ENCODE data around the gene PAM.

PAM gene

DNA sequence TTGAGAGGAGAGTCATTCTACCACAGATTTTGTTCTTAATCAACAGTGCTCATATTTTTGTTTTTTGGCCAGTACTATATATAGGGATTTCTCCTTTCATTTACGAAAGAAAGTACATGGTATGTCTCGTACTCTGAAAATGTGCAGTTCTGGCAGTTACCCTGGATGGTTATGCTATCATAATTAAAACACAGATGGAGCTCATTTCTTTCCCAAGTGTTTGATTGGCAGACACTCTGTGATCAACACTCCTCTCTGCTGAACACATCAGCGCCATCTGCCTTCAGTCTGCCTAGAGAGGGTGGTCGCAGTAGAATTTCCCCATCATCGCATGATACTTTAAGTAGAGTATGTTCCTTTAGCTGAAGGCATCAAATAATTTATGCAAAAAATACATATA, 64.5 kb downstream of the PAM start:
- DNase-seq (ENCODE audit: low spot score): no peak
- CTCF ChIA-PET: interaction anchor here (0.6 kb wide), 1 partner anchor 13 kb away, joined by 3 read pairs; no protein-coding TSS in a partner anchor
- POLR2A ChIA-PET (ENCODE audit: low non-redundant PET): no interaction called here
- no peak overlapping the region for H3K27ac ChIP-seq
- TF ChIP-seq, protein P1, sequence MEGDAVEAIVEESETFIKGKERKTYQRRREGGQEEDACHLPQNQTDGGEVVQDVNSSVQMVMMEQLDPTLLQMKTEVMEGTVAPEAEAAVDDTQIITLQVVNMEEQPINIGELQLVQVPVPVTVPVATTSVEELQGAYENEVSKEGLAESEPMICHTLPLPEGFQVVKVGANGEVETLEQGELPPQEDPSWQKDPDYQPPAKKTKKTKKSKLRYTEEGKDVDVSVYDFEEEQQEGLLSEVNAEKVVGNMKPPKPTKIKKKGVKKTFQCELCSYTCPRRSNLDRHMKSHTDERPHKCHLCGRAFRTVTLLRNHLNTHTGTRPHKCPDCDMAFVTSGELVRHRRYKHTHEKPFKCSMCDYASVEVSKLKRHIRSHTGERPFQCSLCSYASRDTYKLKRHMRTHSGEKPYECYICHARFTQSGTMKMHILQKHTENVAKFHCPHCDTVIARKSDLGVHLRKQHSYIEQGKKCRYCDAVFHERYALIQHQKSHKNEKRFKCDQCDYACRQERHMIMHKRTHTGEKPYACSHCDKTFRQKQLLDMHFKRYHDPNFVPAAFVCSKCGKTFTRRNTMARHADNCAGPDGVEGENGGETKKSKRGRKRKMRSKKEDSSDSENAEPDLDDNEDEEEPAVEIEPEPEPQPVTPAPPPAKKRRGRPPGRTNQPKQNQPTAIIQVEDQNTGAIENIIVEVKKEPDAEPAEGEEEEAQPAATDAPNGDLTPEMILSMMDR (conservative IDR thresholded peaks at IDR 0.05; ENCODE audit: low read depth): no peak

DNA sequence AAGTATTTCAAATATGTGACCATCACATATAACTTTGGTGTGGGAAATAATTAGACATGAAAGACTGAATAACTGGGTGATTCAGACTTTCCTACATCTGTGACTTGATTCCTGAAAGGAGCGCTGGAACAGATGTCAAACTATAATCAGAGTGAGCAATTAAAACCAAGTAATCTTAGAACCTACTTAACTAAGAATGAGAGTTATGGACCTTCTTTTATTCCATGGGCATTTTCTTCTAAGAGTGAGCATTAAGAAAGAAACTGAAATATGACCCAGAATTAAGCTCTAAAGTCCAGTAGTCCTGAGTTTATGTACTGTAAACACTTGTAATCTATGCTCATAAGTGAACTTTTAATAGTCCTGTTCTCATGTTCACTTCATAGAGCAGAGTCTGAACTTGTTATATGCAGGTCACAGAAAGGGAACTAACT, 68.4 kb downstream of the PAM start:
- no peak overlapping the region for H3K27ac ChIP-seq
- DNase-seq (ENCODE audit: low spot score): no peak
- CTCF ChIA-PET: no interaction called here
- TF ChIP-seq, protein P1 (conservative IDR thresholded peaks at IDR 0.05; ENCODE audit: low read depth): no peak
- POLR2A ChIA-PET (ENCODE audit: low non-redundant PET): no interaction called here

DNA sequence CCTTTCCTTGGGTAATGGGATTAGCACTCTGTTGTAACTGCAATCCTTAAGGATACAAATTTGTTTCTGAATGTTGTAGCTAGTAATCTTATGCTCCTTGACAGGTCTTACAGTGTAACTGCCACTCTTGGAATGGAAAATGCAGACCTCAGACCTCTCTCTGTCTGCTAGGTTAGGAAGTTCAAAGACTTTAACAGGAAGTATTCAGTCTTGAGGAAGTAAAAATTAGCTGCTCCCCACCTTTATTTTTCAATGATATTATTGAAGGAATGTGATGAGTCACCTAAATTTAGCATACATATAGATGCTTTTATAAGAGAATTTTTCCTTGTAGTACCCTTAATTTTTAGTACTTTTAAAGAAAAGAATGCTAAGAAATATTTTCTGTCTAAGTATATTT, 71.5 kb downstream of the PAM start:
- CTCF ChIA-PET: no interaction called here
- H3K27ac ChIP-seq: no peak overlapping the region
- no peak for DNase-seq (ENCODE audit: low spot score)
- POLR2A ChIA-PET (ENCODE audit: low non-redundant PET): no interaction called here
- TF ChIP-seq, protein P1 (conservative IDR thresholded peaks at IDR 0.05; ENCODE audit: low read depth): no peak

DNA sequence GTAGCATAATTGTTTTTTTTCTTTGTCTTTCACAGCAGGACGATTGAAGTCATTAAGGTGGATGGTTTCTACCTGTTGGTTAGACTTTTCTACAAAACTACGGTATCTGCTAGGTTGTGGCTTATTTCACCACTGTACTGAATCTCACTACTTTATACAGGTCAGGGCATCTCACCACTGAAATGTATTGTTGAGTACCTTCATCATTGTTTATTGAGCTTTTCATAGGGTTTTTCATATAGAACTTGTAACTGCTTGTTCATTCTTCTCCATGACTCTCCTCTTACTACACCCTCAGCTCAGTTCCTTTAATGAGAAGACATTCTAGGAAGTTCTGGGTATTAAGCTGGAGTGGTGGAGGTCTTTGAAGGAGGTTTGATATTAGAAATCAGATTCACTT, 75.1 kb downstream of the PAM start:
- no peak for DNase-seq (ENCODE audit: low spot score)
- ChIA-PET POLR2A (ENCODE audit: low non-redundant PET) (no interaction called here), CTCF (no interaction called here)
- no peak overlapping the region for H3K27ac ChIP-seq
- TF ChIP-seq, protein P1 (conservative IDR thresholded peaks at IDR 0.05; ENCODE audit: low read depth): no peak

DNA sequence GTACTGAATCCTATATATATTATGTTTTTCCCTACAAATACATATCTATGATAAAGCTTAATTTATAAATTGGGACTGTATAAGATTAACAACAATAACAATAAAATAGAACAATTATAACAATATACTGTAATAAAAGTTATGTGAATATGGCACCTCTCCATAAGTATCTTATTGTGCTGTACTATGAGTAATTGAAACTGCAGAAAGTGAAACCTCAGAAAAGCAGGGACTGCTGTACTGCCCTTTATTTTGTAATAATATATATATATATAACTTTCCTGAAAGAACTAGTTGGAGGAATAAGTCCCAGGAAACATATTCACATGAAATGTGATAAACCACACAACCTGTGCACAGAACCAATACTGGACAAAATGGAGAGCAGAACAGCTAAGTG, 77.3 kb downstream of the PAM start:
- DNase-seq (ENCODE audit: low spot score): no peak
- TF ChIP-seq, protein P1 (conservative IDR thresholded peaks at IDR 0.05; ENCODE audit: low read depth): no peak
- ChIA-PET POLR2A (ENCODE audit: low non-redundant PET) (no interaction called here), CTCF (interaction anchor here (0.7 kb wide), 1 partner anchor 97 kb away, joined by 3 read pairs; no protein-coding TSS in a partner anchor)
- no peak overlapping the region for H3K27ac ChIP-seq

DNA sequence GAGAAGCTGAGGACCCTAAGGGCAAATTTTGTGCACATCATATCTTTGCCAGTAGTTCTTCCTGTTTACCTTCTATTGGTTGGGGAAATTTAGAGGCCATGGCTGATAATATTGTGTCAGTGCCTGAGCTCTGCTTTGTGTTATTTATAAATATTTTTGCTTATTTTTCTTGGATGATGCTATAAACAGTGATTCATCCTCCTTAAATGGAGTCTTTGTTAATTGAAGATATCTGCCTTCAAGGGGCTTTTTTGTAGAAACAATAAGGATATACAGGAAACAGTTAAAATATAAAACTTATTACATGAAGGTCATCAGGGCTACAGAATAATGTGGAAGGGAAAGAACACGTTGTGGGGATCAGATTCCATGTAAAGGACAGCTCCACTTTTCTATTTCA, 78.0 kb downstream of the PAM start:
- no peak overlapping the region for H3K27ac ChIP-seq
- no peak for DNase-seq (ENCODE audit: low spot score)
- CTCF ChIA-PET: no interaction called here
- POLR2A ChIA-PET (ENCODE audit: low non-redundant PET): no interaction called here
- TF ChIP-seq, protein P1 (conservative IDR thresholded peaks at IDR 0.05; ENCODE audit: low read depth): no peak

DNA sequence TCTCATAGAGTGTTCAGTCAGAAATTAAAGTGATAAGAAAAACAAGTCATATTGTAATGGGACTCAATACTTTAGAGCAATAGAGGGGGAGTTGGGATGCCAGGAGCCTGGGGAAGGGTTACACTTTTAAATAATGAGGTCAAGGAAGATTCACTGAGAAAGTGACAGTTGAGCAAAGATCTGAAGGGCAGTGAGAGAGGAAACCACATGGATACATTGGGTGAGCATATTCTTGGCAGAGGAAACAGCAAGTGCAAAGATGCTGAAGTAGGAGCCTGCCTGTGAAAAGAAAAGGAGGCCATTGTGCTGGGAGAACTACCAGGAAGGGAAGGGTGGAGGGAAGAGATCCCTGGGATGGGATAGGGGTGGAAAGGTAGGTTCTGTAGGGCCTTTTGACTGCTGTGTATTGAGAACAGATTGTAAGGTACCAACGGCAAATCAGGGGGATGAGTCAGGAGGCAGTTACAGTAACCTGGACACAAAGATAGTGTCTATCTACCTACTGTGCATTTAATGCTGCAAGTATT, 79.4 kb downstream of the PAM start:
- ChIA-PET POLR2A (ENCODE audit: low non-redundant PET) (no interaction called here), CTCF (no interaction called here)
- H3K27ac ChIP-seq: no peak overlapping the region
- TF ChIP-seq, protein P1 (conservative IDR thresholded peaks at IDR 0.05; ENCODE audit: low read depth): no peak
- no peak for DNase-seq (ENCODE audit: low spot score)

Data from RWPE1 (cell line).